SJSA1 (cell line): ENCODE results near the gene INSR. TPM values are rescaled to one million over a fixed set of nuclear protein-coding genes. Genes with fewer than 3 reads are reported as not detected.

Source experiments
- DNase-seq, 2 experiments: peaks; one replicate each; pipeline ENCODE4 v3.0.0-alpha.2; 2015 to 2020; ENCODE audit warnings: low spot score in 2 of 2, low read depth in 1 of 2
- H3K27ac ChIP-seq: fragments of 250-450 bp; sonication (Bioruptor Pico); 2 replicates; pipeline ENCODE4 v1.5.1; 2020; ENCODE audit warnings: mild to moderate bottlenecking, moderate library complexity
- H3K27me3 ChIP-seq: fragments of 250-450 bp; sonication (Bioruptor Pico); replicated peaks from 2 replicates; pipeline ENCODE4 v1.5.1; 2020; ENCODE audit warnings: mild to moderate bottlenecking, moderate library complexity
- H3K36me3 ChIP-seq: fragments of 250-450 bp; sonication (Bioruptor Pico); 2 replicates; pipeline ENCODE4 v1.5.1; 2020; ENCODE audit warnings: mild to moderate bottlenecking
- H3K4me1 ChIP-seq: fragments of 250-450 bp; sonication (Bioruptor Pico); replicated peaks from 2 replicates; pipeline ENCODE4 v1.6.1; 2021; ENCODE audit warnings: mild to moderate bottlenecking
- H3K4me3 ChIP-seq: fragments of 250-450 bp; sonication (Bioruptor Pico); 2 replicates; pipeline ENCODE4 v1.5.1; 2020; ENCODE audit warnings: mild to moderate bottlenecking
- H3K9me3 ChIP-seq: fragments of 250-450 bp; sonication (Bioruptor Pico); replicated peaks from 2 replicates; pipeline ENCODE4 v1.5.1; 2020; ENCODE audit warnings: mild to moderate bottlenecking
- total RNA-seq: library from RNA; depleted of rRNA; stranded (reverse); fragments of >200 nt; shearing (Covaris generic); gene quantifications from 2 replicates; pipeline ENCODE4 v1.2.3, GENCODE V29; 2014

The INSR gene
- total RNA-seq, 1 experiment from 2014 or later, result 1.2 TPM

DNA sequence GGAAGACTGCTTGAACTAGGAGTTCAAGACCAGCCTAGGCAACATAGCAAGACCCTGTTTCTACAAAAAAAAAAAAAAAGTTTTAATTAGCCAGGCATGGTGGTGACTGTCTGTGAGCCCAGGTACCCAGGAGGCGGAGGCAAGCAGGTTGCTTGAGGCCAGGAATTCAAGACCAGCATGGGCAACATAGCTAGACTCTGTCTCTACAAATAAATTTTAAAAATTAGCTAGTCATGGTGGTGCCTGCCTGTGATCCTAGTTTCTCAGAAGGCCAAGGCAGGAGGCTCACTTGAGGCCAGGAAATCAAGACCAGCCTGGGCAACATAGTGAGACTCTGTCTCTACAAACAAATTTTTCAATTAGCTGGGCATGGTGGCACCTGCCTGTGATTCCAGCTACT, 6.1 kb downstream of the INSR start:
- Histone ChIP-seq H3K27ac (no peak overlapping the region), H3K27me3 (peaks cover 4% of the 10 kb centered on the region; the same call in 1 of the 2 replicates), H3K4me3 (no peak overlapping the region), H3K36me3 (no peaks in the 10 kb centered on the region), H3K9me3 (no peaks in the 10 kb centered on the region; the same call in 1 of the 2 replicates), H3K4me1 (no peaks in the 10 kb centered on the region)
- DNase-seq, result no peak

DNA sequence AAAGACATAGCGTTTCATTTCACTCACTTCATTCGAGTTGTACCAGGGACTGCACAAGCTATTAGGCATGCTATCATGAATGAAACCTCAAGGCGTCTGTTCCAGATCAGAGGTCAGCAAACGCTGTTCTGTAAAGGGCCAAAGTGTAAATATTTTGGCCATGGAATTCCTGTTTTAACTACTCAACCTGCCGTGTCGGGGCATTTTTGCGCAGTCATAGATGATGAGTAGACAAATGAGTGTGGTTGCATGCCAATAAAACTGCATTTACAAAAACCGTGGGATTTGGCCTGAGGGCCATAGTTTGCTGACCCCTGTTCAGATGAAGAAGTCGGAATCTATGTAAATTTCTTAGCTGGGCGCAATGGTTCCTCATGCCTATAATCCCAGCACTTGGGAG, 6.5 kb downstream of the INSR start:
- Histone ChIP-seq H3K9me3 (no peaks in the 10 kb centered on the region; the same call in 1 of the 2 replicates), H3K27me3 (0 out of 2 replicates have a peak, but pooled peaks cover 1% of the 10 kb centered on the region), H3K4me3 (no peak overlapping the region), H3K36me3 (no peaks in the 10 kb centered on the region), H3K27ac (no peak overlapping the region), H3K4me1 (no peaks in the 10 kb centered on the region)
- no peak for DNase-seq

DNA sequence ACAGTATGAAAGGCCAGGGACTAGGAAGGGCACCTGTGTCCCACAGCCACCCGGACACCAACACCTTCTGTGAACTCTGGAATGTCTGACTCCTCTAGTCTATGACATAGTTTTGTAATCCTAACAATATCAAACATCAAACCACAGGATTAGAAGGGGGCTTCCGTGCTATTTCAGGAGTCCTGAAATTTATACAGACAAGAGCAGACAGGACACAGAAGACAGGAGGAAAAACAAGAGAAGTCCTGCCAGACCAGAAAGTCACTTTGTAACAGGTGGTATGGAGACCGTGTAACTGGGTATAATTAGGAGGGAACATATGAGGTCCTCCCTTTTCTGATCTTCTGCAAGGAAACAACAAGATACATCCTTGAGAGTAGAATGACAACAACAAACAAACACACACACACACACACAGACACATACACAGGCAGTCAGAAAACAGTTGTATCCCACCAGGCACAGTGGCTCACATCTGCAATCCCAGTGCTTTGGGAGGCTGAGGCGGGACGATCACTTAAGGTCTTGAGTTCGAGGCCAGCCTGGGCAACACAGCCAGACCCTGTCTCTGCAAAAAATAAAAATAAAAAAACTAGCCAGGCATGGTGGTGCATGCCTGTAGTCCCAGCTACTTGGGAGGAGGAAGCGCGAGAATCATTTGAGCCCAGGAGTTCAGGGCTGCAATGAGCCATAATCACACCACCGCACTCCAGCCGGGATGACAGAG, 13.1 kb downstream of the INSR start:
- Histone ChIP-seq H3K9me3 (no peaks in the 10 kb centered on the region), H3K27me3 (no peaks in the 10 kb centered on the region), H3K36me3 (no peaks in the 10 kb centered on the region), H3K4me1 (no peaks in the 10 kb centered on the region), H3K4me3 (no peak overlapping the region), H3K27ac (no peak overlapping the region)
- no peak for DNase-seq

DNA sequence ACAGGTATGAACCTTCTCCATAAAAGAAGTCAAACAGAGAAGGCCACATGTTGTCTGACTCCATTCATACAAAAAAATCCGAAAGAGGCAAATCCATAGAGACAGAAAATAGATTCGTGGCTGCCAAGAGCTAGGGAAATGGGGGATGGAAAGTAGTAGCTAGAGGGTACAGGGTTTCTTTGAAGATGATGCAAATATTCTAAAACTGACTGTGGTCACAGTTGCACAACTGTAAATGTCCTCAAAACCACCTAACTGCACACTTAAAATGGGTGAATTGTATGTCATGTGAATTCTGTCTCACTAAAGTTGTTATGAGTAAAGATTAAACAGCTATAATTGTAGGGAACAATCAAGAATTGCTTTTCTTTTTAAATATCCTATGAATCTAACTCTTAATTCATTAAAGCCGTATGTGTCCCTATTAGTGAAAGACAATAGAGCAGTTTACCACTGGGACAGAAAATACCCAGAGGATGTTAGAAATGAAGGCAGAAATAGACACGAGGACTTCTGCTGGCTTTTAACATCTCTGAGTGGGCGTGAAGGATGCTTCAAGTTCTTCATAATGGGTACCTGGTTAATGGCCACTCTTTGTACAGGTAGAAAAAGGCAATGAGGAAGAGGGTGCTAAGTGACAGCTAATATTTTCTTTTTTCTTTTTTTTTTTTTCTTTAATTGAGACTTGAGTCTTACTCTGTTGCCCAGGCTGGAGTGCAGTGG, 21.2 kb downstream of the INSR start:
- Histone ChIP-seq H3K9me3 (0 out of 2 replicates have a peak, but pooled peaks cover 2% of the 10 kb centered on the region), H3K4me3 (no peak overlapping the region), H3K4me1 (no peaks in the 10 kb centered on the region), H3K27me3 (no peaks in the 10 kb centered on the region), H3K36me3 (no peaks in the 10 kb centered on the region), H3K27ac (no peak overlapping the region)
- no peak for DNase-seq

DNA sequence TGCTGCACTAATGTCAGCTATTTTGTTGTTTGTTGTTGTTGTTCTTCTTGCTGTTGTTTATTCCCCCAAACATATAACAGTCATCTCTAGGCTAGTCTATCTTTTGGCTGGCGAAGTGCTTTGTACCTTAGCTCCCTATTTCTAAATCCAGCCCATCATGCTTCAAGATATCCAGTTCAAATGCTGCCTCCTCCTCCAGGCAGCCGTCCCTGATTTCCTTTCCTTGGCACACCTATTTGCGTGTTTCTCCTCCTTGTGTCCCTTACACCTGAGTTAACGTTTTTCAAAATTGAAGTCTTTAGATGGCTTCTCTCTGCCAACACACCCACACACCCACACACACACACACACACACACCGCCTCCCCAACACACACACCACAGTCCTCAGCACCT, 25.5 kb downstream of the INSR start:
- Histone ChIP-seq H3K4me3 (no peak overlapping the region), H3K27me3 (no peaks in the 10 kb centered on the region)
- DNase-seq, result no peak

DNA sequence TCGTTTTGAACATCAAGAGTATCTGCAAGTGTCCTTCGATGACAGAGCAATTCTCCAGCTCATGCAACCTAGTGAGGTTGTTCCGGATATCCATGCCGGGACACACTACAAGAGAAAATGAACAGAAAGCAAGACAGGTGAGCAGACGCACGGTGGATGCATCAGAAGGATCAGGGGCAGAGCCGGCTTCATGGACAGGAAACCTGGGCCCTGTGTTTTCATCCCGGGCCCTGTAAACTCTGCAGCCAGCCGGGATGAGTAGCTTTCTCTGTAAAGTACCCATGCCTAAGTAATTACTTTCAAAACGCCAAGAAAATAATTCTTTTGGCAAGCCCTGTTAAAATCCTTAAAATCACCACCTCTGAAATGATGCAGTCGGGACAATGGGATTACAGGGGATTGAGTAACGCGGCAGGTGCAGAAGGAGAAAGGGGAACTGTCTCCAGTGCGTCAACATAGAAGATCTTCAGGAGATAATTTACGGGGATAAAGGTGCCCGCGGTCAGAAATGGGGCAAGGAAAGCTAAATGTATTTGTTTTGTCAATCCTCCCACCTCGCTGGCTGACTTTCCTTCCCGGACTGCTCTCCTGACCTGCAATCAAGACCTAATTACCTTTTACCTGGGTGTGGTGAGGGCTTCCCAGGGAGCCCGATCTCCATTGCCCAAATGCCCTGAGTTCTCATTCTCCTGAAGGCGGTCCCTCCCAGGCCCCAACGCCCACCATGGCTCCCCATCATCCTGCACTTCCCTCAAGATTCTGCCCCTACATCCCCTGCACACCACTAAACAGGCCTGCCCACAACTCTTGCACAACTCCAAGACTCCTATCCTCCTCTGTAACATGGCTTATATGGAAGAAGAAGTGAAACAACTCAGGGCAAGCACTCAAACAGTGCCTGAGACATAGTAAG, 26.2 kb downstream of the INSR start:
- 0 out of 2 replicates have a peak, but pooled peaks cover 2% of the 10 kb centered on the region for H3K9me3 ChIP-seq
- DNase-seq, result no peak
- no peaks in the 10 kb centered on the region for H3K4me1 ChIP-seq
- no peak overlapping the region for H3K4me3 ChIP-seq
- H3K36me3 ChIP-seq, result no peaks in the 10 kb centered on the region
- no peaks in the 10 kb centered on the region for H3K27me3 ChIP-seq
- H3K27ac ChIP-seq, result no peak overlapping the region

More for the DNA sequence above, 25.5 kb downstream of the INSR start:
- Histone ChIP-seq H3K36me3 (no peaks in the 10 kb centered on the region), H3K27ac (no peak overlapping the region), H3K9me3 (0 out of 2 replicates have a peak, but pooled peaks cover 2% of the 10 kb centered on the region), H3K4me1 (no peaks in the 10 kb centered on the region)

DNA sequence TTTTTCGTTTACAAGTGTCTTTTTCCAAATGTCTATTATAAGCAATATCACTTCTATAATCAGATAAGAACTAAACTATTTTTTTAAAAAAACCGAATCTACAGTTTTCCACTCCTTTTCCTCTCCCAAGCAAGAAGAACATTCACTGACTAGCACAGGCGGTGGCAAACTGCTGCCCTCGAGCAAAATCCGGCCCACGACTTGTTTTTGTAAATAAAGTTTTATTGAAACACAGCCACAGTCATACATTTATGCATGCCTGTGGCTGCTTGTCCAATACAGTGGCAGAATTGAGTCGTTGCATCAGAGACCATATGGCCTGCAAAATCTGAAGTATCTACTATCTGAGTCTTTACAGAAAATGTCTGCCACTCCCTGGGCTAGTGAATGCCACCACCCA, 27.4 kb downstream of the INSR start:
- no peaks in the 10 kb centered on the region for H3K9me3 ChIP-seq
- no peak overlapping the region for H3K4me3 ChIP-seq
- no peaks in the 10 kb centered on the region for H3K4me1 ChIP-seq
- H3K36me3 ChIP-seq, result no peaks in the 10 kb centered on the region
- no peak overlapping the region for H3K27ac ChIP-seq
- H3K27me3 ChIP-seq, result no peaks in the 10 kb centered on the region
- DNase-seq, result no peak

DNA sequence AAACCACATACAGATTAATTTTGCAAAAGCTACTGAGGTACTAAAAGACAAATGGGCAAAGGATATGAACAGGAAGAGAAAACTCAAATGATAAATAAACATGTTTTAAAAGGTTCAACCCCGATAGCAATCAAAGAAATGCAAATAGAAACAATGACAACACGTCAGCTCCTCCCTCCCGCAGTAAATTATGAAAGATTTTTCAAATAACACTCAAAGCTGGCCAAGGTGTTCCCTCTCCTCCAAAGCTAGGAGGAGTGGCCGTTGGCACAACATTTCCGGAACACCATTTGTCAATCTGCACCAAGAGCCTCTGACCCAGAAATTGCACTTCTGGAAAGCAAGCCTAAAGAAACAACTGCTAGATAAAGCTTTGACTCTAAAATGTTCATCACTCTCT, 28.3 kb downstream of the INSR start:
- no peaks in the 10 kb centered on the region for H3K36me3 ChIP-seq
- no peak for DNase-seq
- H3K27me3 ChIP-seq, result no peaks in the 10 kb centered on the region
- H3K9me3 ChIP-seq, result no peaks in the 10 kb centered on the region
- H3K27ac ChIP-seq, result no peak overlapping the region
- no peak overlapping the region for H3K4me3 ChIP-seq
- no peaks in the 10 kb centered on the region for H3K4me1 ChIP-seq

DNA sequence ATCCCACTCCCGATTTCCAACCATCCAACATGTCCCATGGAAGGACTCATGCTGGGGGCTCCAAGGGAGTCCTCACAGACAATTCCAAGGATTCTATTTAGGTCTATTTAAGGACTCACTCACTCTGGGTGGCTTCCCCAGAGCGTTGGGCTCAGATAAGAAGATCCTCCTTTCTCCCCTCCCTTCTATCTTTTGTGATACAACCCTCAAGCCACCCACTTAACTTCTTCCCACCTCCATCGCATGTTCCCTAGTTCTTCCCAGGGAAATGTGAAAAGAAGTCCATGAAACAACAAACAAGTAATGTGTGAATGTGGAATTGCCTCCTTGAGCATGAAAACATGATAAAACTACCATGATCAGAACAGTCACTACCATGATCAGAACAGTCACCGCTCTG, 29.4 kb downstream of the INSR start:
- H3K27ac ChIP-seq, result no peak overlapping the region
- no peak for DNase-seq
- H3K4me3 ChIP-seq, result no peak overlapping the region
- H3K27me3 ChIP-seq, result no peaks in the 10 kb centered on the region
- no peaks in the 10 kb centered on the region for H3K9me3 ChIP-seq
- no peaks in the 10 kb centered on the region for H3K36me3 ChIP-seq
- no peaks in the 10 kb centered on the region for H3K4me1 ChIP-seq

DNA sequence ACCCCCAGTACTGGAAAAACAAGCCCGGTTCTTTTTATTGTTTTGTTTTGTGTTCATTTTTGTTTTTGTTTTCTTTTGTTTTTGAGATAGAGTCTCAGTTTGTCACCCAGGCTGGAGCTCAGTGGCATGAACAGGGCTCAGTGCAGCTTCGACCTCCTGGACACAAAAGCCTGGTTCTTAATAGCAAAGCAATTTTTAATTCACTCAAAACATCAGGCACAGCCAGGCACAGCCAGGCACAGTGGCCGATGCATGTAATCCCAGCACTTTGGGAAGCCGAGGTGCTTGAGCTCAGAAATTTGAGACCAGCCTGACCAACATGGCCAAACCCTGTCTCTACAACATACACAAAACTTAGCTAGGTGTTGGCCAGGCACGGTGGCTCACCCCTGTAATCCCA, 30.7 kb downstream of the INSR start:
- Histone ChIP-seq H3K9me3 (no peaks in the 10 kb centered on the region), H3K4me3 (no peak overlapping the region), H3K4me1 (no peaks in the 10 kb centered on the region), H3K36me3 (no peaks in the 10 kb centered on the region), H3K27ac (no peak overlapping the region), H3K27me3 (no peaks in the 10 kb centered on the region)
- DNase-seq, result no peak

DNA sequence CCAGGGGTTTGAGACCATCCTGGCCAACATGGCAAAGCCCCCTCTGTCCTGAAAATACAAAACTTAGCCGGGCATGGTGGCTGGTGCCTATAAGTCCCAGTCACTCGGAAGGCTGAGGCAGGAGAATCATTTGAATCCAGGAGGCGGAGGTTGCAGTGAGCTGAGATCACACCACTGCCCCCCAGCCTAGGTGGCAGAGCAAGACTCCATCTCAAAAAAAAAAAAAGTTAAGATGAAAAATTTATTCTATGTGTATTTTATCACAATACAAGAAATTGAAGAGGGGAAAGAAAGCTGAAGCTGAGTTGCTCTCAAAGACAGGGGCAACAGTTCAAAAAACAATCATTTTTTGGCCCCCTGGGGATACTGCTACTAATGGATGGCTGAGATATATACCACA, 31.1 kb downstream of the INSR start:
- Histone ChIP-seq H3K27ac (no peak overlapping the region), H3K27me3 (no peaks in the 10 kb centered on the region), H3K4me1 (no peaks in the 10 kb centered on the region), H3K9me3 (no peaks in the 10 kb centered on the region), H3K36me3 (no peaks in the 10 kb centered on the region), H3K4me3 (no peak overlapping the region)
- no peak for DNase-seq

DNA sequence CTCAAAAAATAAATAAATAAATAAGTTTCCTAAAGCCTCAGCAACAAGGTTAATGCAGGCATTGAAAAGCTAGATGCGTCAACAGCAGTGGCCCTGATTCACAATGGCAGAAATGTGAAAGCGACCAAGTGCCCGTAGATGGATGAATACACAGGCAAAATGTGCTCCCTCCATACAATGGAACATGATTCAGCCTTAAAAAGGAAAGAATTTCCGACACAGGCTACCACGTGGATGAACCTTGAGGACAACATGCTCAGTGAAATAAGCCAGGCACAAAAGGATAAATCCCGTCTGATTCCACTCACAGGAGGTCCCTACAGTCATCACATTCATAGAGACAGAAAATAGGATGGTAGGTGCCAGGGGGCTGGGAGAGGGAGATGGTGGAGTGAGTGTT, 31.7 kb downstream of the INSR start:
- Histone ChIP-seq H3K4me3 (no peak overlapping the region), H3K4me1 (no peaks in the 10 kb centered on the region), H3K27ac (no peak overlapping the region), H3K27me3 (no peaks in the 10 kb centered on the region), H3K9me3 (no peaks in the 10 kb centered on the region), H3K36me3 (no peaks in the 10 kb centered on the region)
- DNase-seq, result no peak

DNA sequence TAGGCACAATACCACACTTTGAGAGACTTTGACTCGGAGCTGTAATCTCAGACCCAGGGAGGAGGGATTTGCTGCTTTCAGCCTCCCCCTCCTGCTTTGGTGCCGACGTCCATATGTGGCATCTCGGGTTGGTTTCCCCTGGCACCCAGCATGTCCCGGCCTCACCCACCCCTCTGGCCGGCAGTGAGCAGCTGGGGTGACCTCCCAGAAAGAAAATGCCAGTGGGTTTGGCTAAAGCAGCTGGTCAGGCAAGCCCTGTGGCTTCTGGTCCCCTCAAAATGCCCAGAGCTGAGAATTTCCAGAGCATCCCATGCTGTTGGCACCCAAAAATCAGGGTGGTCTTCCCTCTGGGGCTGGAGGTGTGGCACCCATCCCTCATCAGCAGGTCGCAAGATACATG, 34.1 kb downstream of the INSR start:
- Histone ChIP-seq H3K27ac (no peak overlapping the region), H3K36me3 (no peaks in the 10 kb centered on the region), H3K9me3 (no peaks in the 10 kb centered on the region), H3K4me1 (no peaks in the 10 kb centered on the region), H3K4me3 (no peak overlapping the region), H3K27me3 (no peaks in the 10 kb centered on the region)
- DNase-seq, result no peak
